Liver (tissue), 9 donors: ENCODE results near the gene ENC1. TPM values are rescaled to one million over a fixed set of nuclear protein-coding genes. Genes with fewer than 3 reads are reported as not detected.

ENCODE experiments used
- DNase-seq: peaks from one replicate; pipeline ENCODE4 v3.0.0-alpha.2; 2017; ENCODE audit warnings: low spot score
- H3K27ac ChIP-seq, 2 donors: one replicate each; pipeline ENCODE4 v1.7.0; 2013; ENCODE audit warnings: inconsistent platforms in 2 of 2, low read length in 2 of 2, control low read depth in 1 of 2, low read depth in 1 of 2, mild to moderate bottlenecking in 1 of 2
- H3K27me3 ChIP-seq, 4 donors: one replicate each; pipeline versions ENCODE4 v1.6.1 to v1.7.0; 2013; ENCODE audit warnings: low read length in 3 of 4, inconsistent platforms in 1 of 4, mild to moderate bottlenecking in 1 of 4, moderate library complexity in 1 of 4; ENCODE audit not compliant: control insufficient read depth in 4 of 4, insufficient read depth in 4 of 4
- H3K36me3 ChIP-seq, 4 donors: one replicate each; pipeline versions ENCODE4 v1.6.1 to v1.7.0; 2013; ENCODE audit warnings: low read length in 3 of 4, mild to moderate bottlenecking in 3 of 4, low read depth in 1 of 4, moderate library complexity in 1 of 4; ENCODE audit not compliant: control insufficient read depth in 4 of 4, insufficient read depth in 3 of 4
- H3K4me1 ChIP-seq, 4 donors: one replicate each; pipeline versions ENCODE4 v1.6.1 to v1.7.0; 2013; ENCODE audit warnings: low read length in 3 of 4, mild to moderate bottlenecking in 3 of 4, moderate library complexity in 1 of 4; ENCODE audit not compliant: control insufficient read depth in 4 of 4, insufficient read depth in 4 of 4
- H3K4me3 ChIP-seq, 3 donors: one replicate each; pipeline versions ENCODE4 v1.6.1 to v1.7.0; 2013; ENCODE audit warnings: low read length in 3 of 3, control low read depth in 1 of 3, low read depth in 1 of 3, mild to moderate bottlenecking in 1 of 3
- H3K9ac ChIP-seq, 2 donors: one replicate each; pipeline ENCODE4 v1.7.0; 2013; ENCODE audit warnings: low read length in 2 of 2, mild to moderate bottlenecking in 2 of 2, moderate library complexity in 2 of 2, control low read depth in 1 of 2, low read depth in 1 of 2
- H3K9me3 ChIP-seq, 4 donors: one replicate each; pipeline versions ENCODE4 v1.6.1 to v1.7.0; 2013; ENCODE audit warnings: low read length in 3 of 4; ENCODE audit not compliant: control insufficient read depth in 4 of 4
- ATF3 ChIP-seq: IDR thresholded peaks from 2 replicates; pipeline ENCODE4 v1.6.1; 2016; ENCODE audit warnings: antibody characterized with exemption
- CTCF ChIP-seq: fragments of 150-350 bp; IDR thresholded peaks from 2 replicates; pipeline ENCODE4 v1.5.1; 2017; ENCODE audit warnings: improper control_type of control experiment, low read depth, low read length; ENCODE audit not compliant: missing input control
- EGR1 ChIP-seq, 2 donors: IDR thresholded peaks; 2 replicates each; pipeline ENCODE4 v1.6.1; 2016 to 2018; ENCODE audit warnings: antibody characterized with exemption in 2 of 2, low read depth in 2 of 2
- FOXA1 ChIP-seq: IDR thresholded peaks from 2 replicates; pipeline ENCODE4 v1.6.1; 2016; ENCODE audit warnings: antibody characterized with exemption
- FOXA2 ChIP-seq: IDR thresholded peaks from 2 replicates; pipeline ENCODE4 v1.6.1; 2016; ENCODE audit warnings: antibody characterized with exemption
- GABPA ChIP-seq, 2 donors: IDR thresholded peaks in 1 of 2; conservative IDR thresholded peaks in 1 of 2; 2 replicates each; pipeline ENCODE4 v1.6.1; 2016; ENCODE audit warnings: antibody characterized with exemption in 2 of 2, mild to moderate bottlenecking in 1 of 2, moderate library complexity in 1 of 2
- HNF4A ChIP-seq, 2 donors: conservative IDR thresholded peaks; 2 replicates each; pipeline ENCODE4 v1.6.1; 2016; ENCODE audit warnings: antibody characterized with exemption in 2 of 2, mild to moderate bottlenecking in 2 of 2
- HNF4G ChIP-seq: IDR thresholded peaks from 2 replicates; pipeline ENCODE4 v1.6.1; 2016; ENCODE audit warnings: antibody characterized with exemption
- JUND ChIP-seq, 2 donors: IDR thresholded peaks; 2 replicates each; pipeline ENCODE4 v1.6.1; 2016; ENCODE audit warnings: antibody characterized with exemption in 2 of 2
- MAX ChIP-seq: IDR thresholded peaks from 2 replicates; pipeline ENCODE4 v1.6.1; 2016; ENCODE audit warnings: antibody characterized with exemption
- RAD21 ChIP-seq, 2 donors: IDR thresholded peaks; 2 replicates each; pipeline ENCODE4 v1.6.1; 2016; ENCODE audit warnings: antibody characterized with exemption in 2 of 2, mild to moderate bottlenecking in 2 of 2
- REST ChIP-seq: IDR thresholded peaks from 2 replicates; pipeline ENCODE4 v1.6.1; 2016; ENCODE audit warnings: antibody characterized with exemption, mild to moderate bottlenecking
- RXRA ChIP-seq, 2 donors: IDR thresholded peaks; 2 replicates each; pipeline ENCODE4 v1.6.1; 2017 to 2018; ENCODE audit warnings: antibody characterized with exemption in 2 of 2, mild to moderate bottlenecking in 1 of 2
- SP1 ChIP-seq: IDR thresholded peaks from 2 replicates; pipeline ENCODE4 v1.6.1; 2018; ENCODE audit warnings: antibody characterized with exemption, mild to moderate bottlenecking
- TAF1 ChIP-seq: conservative IDR thresholded peaks from 2 replicates; pipeline ENCODE4 v1.6.1; 2016; ENCODE audit warnings: antibody characterized with exemption, mild to moderate bottlenecking
- YY1 ChIP-seq: IDR thresholded peaks from 2 replicates; pipeline ENCODE4 v1.6.1; 2016; ENCODE audit warnings: antibody characterized with exemption, mild to moderate bottlenecking
- WGBS: extraction: QIAGEN DNeasy Blood & Tissue Kit; methylation state at CpG from one replicate; pipeline ENCODE4 v1.1.7; 2013; 5-methylcytosine and 5-hydroxymethylcytosine counted together
- polyA plus RNA-seq, 2 donors: library from polyadenylated mRNA; stranded (reverse) in 1 of 2; unstranded in 1 of 2; fragments of 200-250 nt in 1 of 2; fragments of >200 nt in 1 of 2; fragmentation: Nextera tagmentation in 1 of 2; extraction: Ambion mirVana in 1 of 2; gene quantifications; one replicate each; pipeline versions ENCODE4 v1.2.1 to v1.2.3, GENCODE V29; 2013 to 2015
- total RNA-seq, 2 donors: library from RNA; depleted of rRNA; stranded (reverse); fragments of >200 nt; gene quantifications; one replicate each; pipeline ENCODE4 v1.2.3, GENCODE V29; 2014
- donor health status: healthy.
- donor health status: healthy.
- donor health status: healthy.
- donor health status: healthy.
- donor health status: healthy.

ENC1 gene
- total and polyA plus RNA-seq, 4 donors, result 5.7 to 34.4 (median 13.8) TPM

GRCh38 chr5:74618106-74618505, 22.4 kb downstream of the ENC1 start:
- H3K9ac ChIP-seq, result no peak overlapping the region
- H3K4me1 ChIP-seq, result peaks cover 0 to 6% (median 2%) of the 10 kb centered on the region in 4 donors
- no peak for DNase-seq
- H3K9me3 ChIP-seq, result no peaks in the 10 kb centered on the region
- TF ChIP-seq FOXA2 (no peak), CTCF (no peak), RXRA (IDR thresholded peaks at IDR 0.05) (no peak), MAX (no peak), YY1 (no peak), GABPA (IDR thresholded peaks at IDR 0.05 in 1 of 2, conservative IDR thresholded peaks at IDR 0.05 in 1 of 2) (no peak), SP1 (no peak), ATF3 (no peak), RAD21 (IDR thresholded peaks at IDR 0.05) (no peak), EGR1 (IDR thresholded peaks at IDR 0.05; ENCODE audit: low read depth in 2 of 2) (no peak), JUND (IDR thresholded peaks at IDR 0.05) (no peak), REST (no peak), FOXA1 (no peak), HNF4A (conservative IDR thresholded peaks at IDR 0.05) (no peak), HNF4G (no peak), TAF1 (no peak)
- H3K36me3 ChIP-seq, result no peaks in the 10 kb centered on the region
- H3K4me3 ChIP-seq, result no peak overlapping the region
- WGBS, result 96% methylated on average over 5 of the region's 5 CpGs
- H3K27me3 ChIP-seq, result no peaks in the 10 kb centered on the region
- no peak overlapping the region for H3K27ac ChIP-seq

- no peak overlapping the region for H3K27ac ChIP-seq
- H3K4me1 ChIP-seq, result peaks cover 0 to 6% (median 2%) of the 10 kb centered on the region in 4 donors
- 53% methylated on average over 3 of the region's 3 CpGs for WGBS
- DNase-seq, result no peak
- H3K4me3 ChIP-seq, result no peak overlapping the region
- no peaks in the 10 kb centered on the region for H3K9me3 ChIP-seq
- H3K36me3 ChIP-seq, result no peaks in the 10 kb centered on the region
- H3K9ac ChIP-seq, result no peak overlapping the region
- TF ChIP-seq YY1 (peak; percentile 28), GABPA (IDR thresholded peaks at IDR 0.05 in 1 of 2, conservative IDR thresholded peaks at IDR 0.05 in 1 of 2) (no peak), RXRA (IDR thresholded peaks at IDR 0.05) (peak in 1 of 2 donors; percentile 22), FOXA2 (no peak), HNF4A (conservative IDR thresholded peaks at IDR 0.05) (peak; percentile 58 to 64), RAD21 (IDR thresholded peaks at IDR 0.05) (peak in 1 of 2 donors; percentile 16)
- H3K27me3 ChIP-seq, result no peaks in the 10 kb centered on the region
These were observed 23.3 kb downstream of the ENC1 start for GRCh38 chr5:74617202-74617601.
